Prostate gland (tissue), 1 donor: ENCODE results near the gene MTFR1L.

ENCODE experiments used
- POLR2A ChIP-seq: fragments of 450-650 bp; IDR thresholded peaks from one replicate; pipeline ENCODE4 v1.6.1; 2016; ENCODE audit warnings: antibody characterized with exemption, mild to moderate bottlenecking
- POLR2AphosphoS5 ChIP-seq: sonication (generic); formaldehyde crosslinking; IDR thresholded peaks from one replicate; pipeline ENCODE4 v1.6.1; 2017; ENCODE audit warnings: antibody characterized with exemption

DNA sequence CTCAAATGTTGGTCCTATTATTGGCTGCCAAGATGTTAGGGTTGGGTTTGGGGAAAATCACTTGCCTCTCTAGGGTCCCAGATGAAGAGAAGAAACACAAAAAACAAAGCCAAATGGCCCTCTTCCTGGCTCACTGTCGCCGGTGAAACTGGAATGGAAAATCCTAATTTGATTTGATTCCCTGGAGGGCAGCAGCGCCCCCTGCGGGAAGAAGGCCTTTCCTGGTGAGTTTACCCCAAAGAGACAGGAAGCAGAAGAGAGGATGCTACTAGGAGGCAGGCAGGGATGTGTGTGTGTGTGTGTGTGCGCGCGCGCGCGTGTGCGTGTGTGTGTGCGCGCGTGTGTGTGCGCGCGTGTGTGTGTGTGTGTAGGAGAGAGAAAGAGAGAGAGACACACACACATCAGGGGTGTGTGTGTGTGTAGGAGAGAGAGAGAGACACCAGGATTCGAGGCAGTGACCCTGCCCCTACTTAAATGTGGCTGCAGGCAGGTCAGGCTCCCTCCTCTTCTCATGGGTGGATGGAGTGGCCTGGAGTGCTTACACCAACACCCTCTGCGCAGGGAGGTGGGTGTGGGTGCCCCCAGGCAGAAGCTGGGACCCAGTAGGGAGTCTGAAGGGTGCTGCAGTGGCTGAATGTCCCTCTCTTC is 22.8 kb upstream of the MTFR1L start:
- TF ChIP-seq POLR2A (no peak), POLR2AphosphoS5 (peak; percentile 74)
